Measurements from ENCODE around the gene IFITM2. TPM values are rescaled to one million over a fixed set of nuclear protein-coding genes. Genes with fewer than 3 reads are reported as not detected.
"Not testable (repeated sequence)": the region's sequence is repeated elsewhere in the genome, so short reads cannot be mapped to it uniquely, and the experiment has no call there.

Gene IFITM2
- total RNA-seq, 2 donors from 2014 or later, result 420 to 494 TPM

- DNase-seq; ATAC-seq; intact Hi-C loops (cut with DNase I): not testable (repeated sequence)
Observed at GRCh38 chr11:349270-349954, 41.8 kb downstream of the IFITM2 start.

GRCh38 chr11:350033-350722, 42.6 kb downstream of the IFITM2 start:
- ATAC-seq; DNase-seq; intact Hi-C loops (cut with DNase I): not testable (repeated sequence)

GRCh38 chr11:350723-351255, 43.2 kb downstream of the IFITM2 start:
- no peak for DNase-seq
- ATAC-seq, result no peak
- intact Hi-C loops (cut with DNase I), result no loop called here

- intact Hi-C loops (cut with DNase I), result no loop called here
- no peak for DNase-seq
- no peak for ATAC-seq
Observed at GRCh38 chr11:351411-351810, 43.8 kb downstream of the IFITM2 start.

- intact Hi-C loops (cut with DNase I), result no loop called here
- no peak for ATAC-seq
Observed at GRCh38 chr11:352456-353031, 44.9 kb downstream of the IFITM2 start.

GRCh38 chr11:353179-353873, 45.7 kb downstream of the IFITM2 start:
- peak; percentile 92 for DNase-seq
- intact Hi-C loops (cut with DNase I), result no loop called here
- peak; percentile 54 to 67 for ATAC-seq

More at GRCh38 chr11:352456-353031, 44.9 kb downstream of the IFITM2 start:
- DNase-seq, result no peak

- ATAC-seq (peak; percentile 86 to 91), DNase-seq (peak; percentile 98)
- intact Hi-C loops (cut with DNase I), result loop anchor here in 1 of 2 donors (2.0 to 5.0 kb wide), 3 partner anchors 39 to 104 kb away; partner anchors contain the start of gene IFITM2
Observed at GRCh38 chr11:355581-356458, 48.2 kb downstream of the IFITM2 start.

GRCh38 chr11:356610-357009, 49.0 kb downstream of the IFITM2 start:
- ATAC-seq (no peak), DNase-seq (no peak)
- intact Hi-C loops (cut with DNase I), result loop anchor here in 1 of 2 donors (5.0 kb wide), 2 partner anchors 49 to 104 kb away; partner anchors contain the start of gene IFITM2

- no peak for DNase-seq
- ATAC-seq, result no peak
- intact Hi-C loops (cut with DNase I), result loop anchor here in 1 of 2 donors (5.0 kb wide), 2 partner anchors 50 to 105 kb away; partner anchors contain the start of gene IFITM2
Observed at GRCh38 chr11:357582-357981, 50.0 kb downstream of the IFITM2 start.

- no peak for ATAC-seq
- intact Hi-C loops (cut with DNase I), result loop anchor here in 1 of 2 donors (5.0 kb wide), 2 partner anchors 51 to 106 kb away; partner anchors contain the start of gene IFITM2
- no peak for DNase-seq
Observed at GRCh38 chr11:358129-358800, 50.6 kb downstream of the IFITM2 start.

Other genes with a start within 250 kb of the IFITM2 start
- gene SCGB1C1, start 114.7 kb upstream of the IFITM2 start, total RNA-seq, result not detected
- 10 to 100 TPM; 27.6 to 44.5 TPM for gene BET1L, start 100.4 kb upstream of the IFITM2 start, total RNA-seq
- 10 to 100 TPM; 54.1 to 67.4 TPM for gene RIC8A, start 100.1 kb upstream of the IFITM2 start, total RNA-seq
- 10 to 100 TPM; 21.1 to 21.6 TPM for gene SIRT3, start 71.5 kb upstream of the IFITM2 start, total RNA-seq
- 10 to 100 TPM; 75.5 to 87.3 TPM for gene PSMD13, start 70.8 kb upstream of the IFITM2 start, total RNA-seq
- gene NLRP6, start 29.4 kb upstream of the IFITM2 start, total RNA-seq, result under 1 TPM; 0.16 to 0.62 TPM
- 10 to 100 TPM; 10.8 to 15.8 TPM for gene PGGHG, start 18.7 kb upstream of the IFITM2 start, total RNA-seq
- not detected for gene IFITM5, start 8.3 kb upstream of the IFITM2 start, total RNA-seq
- gene IFITM1, start 6.2 kb downstream of the IFITM2 start, total RNA-seq, result 100 to 1,000 TPM; 151 to 215 TPM
- gene IFITM3, start 13.0 kb downstream of the IFITM2 start, total RNA-seq, result 100 to 1,000 TPM; 669 to 779 TPM
- 1 to 10 TPM; 2.1 to 2.4 TPM for gene B4GALNT4, start 61.7 kb downstream of the IFITM2 start, total RNA-seq
- gene PKP3, start 86.4 kb downstream of the IFITM2 start, total RNA-seq, result under 1 TPM; 0.52 to 0.68 TPM
- gene SIGIRR, start 107.2 kb downstream of the IFITM2 start, total RNA-seq, result 10 to 100 TPM; 35.4 to 36.7 TPM
- gene ANO9, start 134.2 kb downstream of the IFITM2 start, total RNA-seq, result 1 to 10 TPM in 1 of 2 donors, under 1 TPM in 1; 0.55 to 1.6 TPM
- gene PTDSS2, start 142.5 kb downstream of the IFITM2 start, total RNA-seq, result 10 to 100 TPM; 21.5 to 26.5 TPM
- 100 to 1,000 TPM; 153 to 159 TPM for gene RNH1, start 199.4 kb downstream of the IFITM2 start, total RNA-seq
- gene HRAS, start 227.8 kb downstream of the IFITM2 start, total RNA-seq, result 10 to 100 TPM; 47.9 to 56.5 TPM
- under 1 TPM; 0.47 to 0.68 TPM for gene LRRC56, start 229.7 kb downstream of the IFITM2 start, total RNA-seq

Data from left cardiac atrium (tissue), 4 donors.